SK-N-SH treated with all-trans-retinoic acid at 6 μM for 48 hours (cell line): ENCODE results near the gene METAP1D.

Source experiments
- ARNTL ChIP-seq: fragments of 450-650 bp; formaldehyde crosslinking; IDR thresholded peaks from 2 replicates; pipeline ENCODE4 v1.5.0; 2020; ENCODE audit warnings: low read depth, mild to moderate bottlenecking, moderate library complexity, borderline replicate concordance
- CREB5 ChIP-seq: fragments of 250-450 bp; sonication (Bioruptor Pico); IDR thresholded peaks from 2 replicates; pipeline ENCODE4 v1.5.1; 2020; ENCODE audit warnings: low read depth, mild to moderate bottlenecking, moderate library complexity
- GLIS3 ChIP-seq: fragments of 250-450 bp; sonication (Bioruptor Pico); IDR thresholded peaks from 2 replicates; pipeline ENCODE4 v1.5.0; 2020; ENCODE audit warnings: mild to moderate bottlenecking, moderate library complexity
- RARB ChIP-seq: fragments of 250-450 bp; sonication (Bioruptor Pico); IDR thresholded peaks from 2 replicates; pipeline ENCODE4 v1.8.0; 2021; ENCODE audit warnings: mild to moderate bottlenecking, moderate library complexity
- TCF4 ChIP-seq: fragments of 250-450 bp; sonication (Bioruptor Pico); IDR thresholded peaks from 2 replicates; pipeline ENCODE4 v1.8.0; 2021; ENCODE audit warnings: mild to moderate bottlenecking, moderate library complexity, borderline replicate concordance
- ZFP3 ChIP-seq: fragments of 250-450 bp; sonication (Bioruptor Pico); IDR thresholded peaks from 2 replicates; pipeline ENCODE4 v1.5.0; 2020; ENCODE audit warnings: mild to moderate bottlenecking, moderate library complexity
- ZNF70 ChIP-seq: fragments of 450-650 bp; formaldehyde crosslinking; IDR thresholded peaks from 2 replicates; pipeline ENCODE4 v1.5.0; 2020; ENCODE audit warnings: mild to moderate bottlenecking, moderate library complexity
- TF ChIP-seq, protein P1 (sequence below): fragments of 250-450 bp; sonication (Bioruptor Pico); IDR thresholded peaks from 2 replicates; pipeline ENCODE4 v1.5.1; 2021; ENCODE audit warnings: mild to moderate bottlenecking, moderate library complexity

DNA sequence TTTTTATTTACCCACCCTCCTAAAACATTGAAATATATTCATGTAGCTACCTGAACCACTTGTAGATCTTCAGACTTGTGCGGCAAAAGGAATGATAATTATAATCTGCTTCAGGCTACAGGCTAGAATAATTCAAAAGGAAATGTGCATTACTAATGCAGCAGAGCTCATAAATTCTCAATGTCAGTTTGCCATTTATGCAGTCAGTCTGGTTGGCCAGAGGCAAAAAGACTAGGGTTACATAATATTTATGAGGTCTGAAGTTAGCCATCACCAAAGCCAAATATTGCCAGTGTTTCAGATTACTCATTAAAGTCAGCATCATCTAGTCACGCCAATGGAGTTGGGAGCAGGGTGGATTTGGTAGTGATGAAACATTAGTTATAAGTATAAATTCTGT lies 38.9 kb downstream of the METAP1D start:
- no peak for TF ChIP-seq GLIS3 (CRISPR knock-in tag)
- TF ChIP-seq, protein P1, sequence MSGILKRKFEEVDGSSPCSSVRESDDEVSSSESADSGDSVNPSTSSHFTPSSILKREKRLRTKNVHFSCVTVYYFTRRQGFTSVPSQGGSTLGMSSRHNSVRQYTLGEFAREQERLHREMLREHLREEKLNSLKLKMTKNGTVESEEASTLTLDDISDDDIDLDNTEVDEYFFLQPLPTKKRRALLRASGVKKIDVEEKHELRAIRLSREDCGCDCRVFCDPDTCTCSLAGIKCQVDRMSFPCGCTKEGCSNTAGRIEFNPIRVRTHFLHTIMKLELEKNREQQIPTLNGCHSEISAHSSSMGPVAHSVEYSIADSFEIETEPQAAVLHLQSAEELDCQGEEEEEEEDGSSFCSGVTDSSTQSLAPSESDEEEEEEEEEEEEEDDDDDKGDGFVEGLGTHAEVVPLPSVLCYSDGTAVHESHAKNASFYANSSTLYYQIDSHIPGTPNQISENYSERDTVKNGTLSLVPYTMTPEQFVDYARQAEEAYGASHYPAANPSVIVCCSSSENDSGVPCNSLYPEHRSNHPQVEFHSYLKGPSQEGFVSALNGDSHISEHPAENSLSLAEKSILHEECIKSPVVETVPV (CRISPR knock-in tag), result no peak
- no peak for TF ChIP-seq ZFP3
- TF ChIP-seq RARB, result no peak
- TF ChIP-seq CREB5 (CRISPR knock-in tag), result no peak
- TF ChIP-seq ARNTL (CRISPR knock-in tag), result no peak
- TF ChIP-seq TCF4, result no peak
- TF ChIP-seq ZNF70 (CRISPR knock-in tag), result no peak
